Esophagus muscularis mucosa (tissue), 4 donors: ENCODE results near the gene KRTAP5-3.
A peak's percentile ranks its signal among the peaks of the same experiment; 100 is the strongest.

Source experiments
- EP300 ChIP-seq: sonication (generic); formaldehyde crosslinking; IDR thresholded peaks from one replicate; pipeline ENCODE4 v1.6.1; 2017; ENCODE audit warnings: antibody characterized with exemption
- POLR2AphosphoS5 ChIP-seq, 2 donors: sonication (generic); formaldehyde crosslinking; IDR thresholded peaks; one replicate each; pipeline ENCODE4 v1.6.1; 2017; ENCODE audit warnings: antibody characterized with exemption in 2 of 2
- TF ChIP-seq, protein P1 (sequence below), 3 experiments: fragments of 200-600 bp in 2 of 3; fragments of 450-650 bp in 1 of 3; sonication (generic) in 2 of 3; IDR thresholded peaks; one replicate each; pipeline ENCODE4 v1.5.1; 2017 to 2019; ENCODE audit warnings: antibody characterized with exemption in 3 of 3, mild to moderate bottlenecking in 2 of 3, moderate library complexity in 1 of 3

- TF ChIP-seq, protein P1, sequence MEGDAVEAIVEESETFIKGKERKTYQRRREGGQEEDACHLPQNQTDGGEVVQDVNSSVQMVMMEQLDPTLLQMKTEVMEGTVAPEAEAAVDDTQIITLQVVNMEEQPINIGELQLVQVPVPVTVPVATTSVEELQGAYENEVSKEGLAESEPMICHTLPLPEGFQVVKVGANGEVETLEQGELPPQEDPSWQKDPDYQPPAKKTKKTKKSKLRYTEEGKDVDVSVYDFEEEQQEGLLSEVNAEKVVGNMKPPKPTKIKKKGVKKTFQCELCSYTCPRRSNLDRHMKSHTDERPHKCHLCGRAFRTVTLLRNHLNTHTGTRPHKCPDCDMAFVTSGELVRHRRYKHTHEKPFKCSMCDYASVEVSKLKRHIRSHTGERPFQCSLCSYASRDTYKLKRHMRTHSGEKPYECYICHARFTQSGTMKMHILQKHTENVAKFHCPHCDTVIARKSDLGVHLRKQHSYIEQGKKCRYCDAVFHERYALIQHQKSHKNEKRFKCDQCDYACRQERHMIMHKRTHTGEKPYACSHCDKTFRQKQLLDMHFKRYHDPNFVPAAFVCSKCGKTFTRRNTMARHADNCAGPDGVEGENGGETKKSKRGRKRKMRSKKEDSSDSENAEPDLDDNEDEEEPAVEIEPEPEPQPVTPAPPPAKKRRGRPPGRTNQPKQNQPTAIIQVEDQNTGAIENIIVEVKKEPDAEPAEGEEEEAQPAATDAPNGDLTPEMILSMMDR (IDR thresholded peaks at IDR 0.05), result peak; percentile 97 to 99 (median 97)
- TF ChIP-seq POLR2AphosphoS5 (IDR thresholded peaks at IDR 0.05) (peak in 1 of 2 donors; percentile 24), EP300 (no peak)
Observed at GRCh38 chr11:1652771-1653540, 44.7 kb upstream of the KRTAP5-3 start.
